ENCODE results near the gene C11orf21.

C11orf21 gene

GRCh38 chr11:2263724-2264360 lies 37.9 kb downstream of the C11orf21 start:
- Histone ChIP-seq H3K27me3 (ENCODE audit: control insufficient read depth, insufficient read depth, low read length) (peaks cover 23% of the 10 kb centered on the region), H3K4me1 (ENCODE audit: control insufficient read depth, insufficient read depth, low read length) (no peaks in the 10 kb centered on the region), H3K9me3 (ENCODE audit: control insufficient read depth, insufficient read depth, low read length) (no peaks in the 10 kb centered on the region)

GRCh38 chr11:2263071-2263565 lies 38.6 kb downstream of the C11orf21 start:
- Histone ChIP-seq H3K27me3 (ENCODE audit: control insufficient read depth, insufficient read depth, low read length) (peaks cover 18% of the 10 kb centered on the region), H3K9ac (ENCODE audit: low read depth, low read length) (no peak overlapping the region), H3K4me3 (ENCODE audit: low read depth, low read length) (no peak overlapping the region), H3K4me1 (ENCODE audit: control insufficient read depth, insufficient read depth, low read length) (no peaks in the 10 kb centered on the region), H3K9me3 (ENCODE audit: control insufficient read depth, insufficient read depth, low read length) (no peaks in the 10 kb centered on the region), H3K36me3 (ENCODE audit: control insufficient read depth, insufficient read depth, low read length) (no peaks in the 10 kb centered on the region)

More at GRCh38 chr11:2263724-2264360, 37.9 kb downstream of the C11orf21 start:
- H3K36me3 ChIP-seq (ENCODE audit: control insufficient read depth, insufficient read depth, low read length): no peaks in the 10 kb centered on the region
- no peak overlapping the region for H3K9ac ChIP-seq (ENCODE audit: low read depth, low read length)
- no peak overlapping the region for H3K4me3 ChIP-seq (ENCODE audit: low read depth, low read length)

- H3K9me3 ChIP-seq (ENCODE audit: control insufficient read depth, insufficient read depth, low read length): no peaks in the 10 kb centered on the region
- peaks cover 12% of the 10 kb centered on the region for H3K27me3 ChIP-seq (ENCODE audit: control insufficient read depth, insufficient read depth, low read length)
- no peak overlapping the region for H3K4me3 ChIP-seq (ENCODE audit: low read depth, low read length)
- no peaks in the 10 kb centered on the region for H3K4me1 ChIP-seq (ENCODE audit: control insufficient read depth, insufficient read depth, low read length)
- no peak overlapping the region for H3K9ac ChIP-seq (ENCODE audit: low read depth, low read length)
- no peaks in the 10 kb centered on the region for H3K36me3 ChIP-seq (ENCODE audit: control insufficient read depth, insufficient read depth, low read length)
Measured at GRCh38 chr11:2262301-2263070, 39.2 kb downstream of the C11orf21 start.

- Histone ChIP-seq H3K36me3 (ENCODE audit: control insufficient read depth, insufficient read depth, low read length) (no peaks in the 10 kb centered on the region), H3K9ac (ENCODE audit: low read depth, low read length) (no peak overlapping the region), H3K4me1 (ENCODE audit: control insufficient read depth, insufficient read depth, low read length) (no peaks in the 10 kb centered on the region), H3K9me3 (ENCODE audit: control insufficient read depth, insufficient read depth, low read length) (no peaks in the 10 kb centered on the region), H3K27me3 (ENCODE audit: control insufficient read depth, insufficient read depth, low read length) (peaks cover 6% of the 10 kb centered on the region), H3K4me3 (ENCODE audit: low read depth, low read length) (no peak overlapping the region)
Measured at GRCh38 chr11:2261436-2262230, 40.1 kb downstream of the C11orf21 start.

GRCh38 chr11:2260491-2261364 lies 41.0 kb downstream of the C11orf21 start:
- H3K4me1 ChIP-seq (ENCODE audit: control insufficient read depth, insufficient read depth, low read length): no peaks in the 10 kb centered on the region
- no peaks in the 10 kb centered on the region for H3K9me3 ChIP-seq (ENCODE audit: control insufficient read depth, insufficient read depth, low read length)
- no peaks in the 10 kb centered on the region for H3K36me3 ChIP-seq (ENCODE audit: control insufficient read depth, insufficient read depth, low read length)
- H3K4me3 ChIP-seq (ENCODE audit: low read depth, low read length): no peak overlapping the region
- peaks cover 2% of the 10 kb centered on the region for H3K27me3 ChIP-seq (ENCODE audit: control insufficient read depth, insufficient read depth, low read length)
- H3K9ac ChIP-seq (ENCODE audit: low read depth, low read length): no peak overlapping the region

GRCh38 chr11:2259897-2260451 lies 41.7 kb downstream of the C11orf21 start:
- H3K4me1 ChIP-seq (ENCODE audit: control insufficient read depth, insufficient read depth, low read length): no peaks in the 10 kb centered on the region
- no peaks in the 10 kb centered on the region for H3K9me3 ChIP-seq (ENCODE audit: control insufficient read depth, insufficient read depth, low read length)
- H3K27me3 ChIP-seq (ENCODE audit: control insufficient read depth, insufficient read depth, low read length): no peaks in the 10 kb centered on the region
- H3K4me3 ChIP-seq (ENCODE audit: low read depth, low read length): no peak overlapping the region
- no peaks in the 10 kb centered on the region for H3K36me3 ChIP-seq (ENCODE audit: control insufficient read depth, insufficient read depth, low read length)
- no peak overlapping the region for H3K9ac ChIP-seq (ENCODE audit: low read depth, low read length)

- Histone ChIP-seq H3K9ac (ENCODE audit: low read depth, low read length) (no peak overlapping the region), H3K9me3 (ENCODE audit: control insufficient read depth, insufficient read depth, low read length) (no peaks in the 10 kb centered on the region), H3K4me1 (ENCODE audit: control insufficient read depth, insufficient read depth, low read length) (no peaks in the 10 kb centered on the region), H3K27me3 (ENCODE audit: control insufficient read depth, insufficient read depth, low read length) (no peaks in the 10 kb centered on the region), H3K4me3 (ENCODE audit: low read depth, low read length) (no peak overlapping the region), H3K36me3 (ENCODE audit: control insufficient read depth, insufficient read depth, low read length) (no peaks in the 10 kb centered on the region)
Measured at GRCh38 chr11:2259466-2259830, 42.3 kb downstream of the C11orf21 start.

- no peaks in the 10 kb centered on the region for H3K9me3 ChIP-seq (ENCODE audit: control insufficient read depth, insufficient read depth, low read length)
- no peaks in the 10 kb centered on the region for H3K36me3 ChIP-seq (ENCODE audit: control insufficient read depth, insufficient read depth, low read length)
- H3K4me3 ChIP-seq (ENCODE audit: low read depth, low read length): no peak overlapping the region
- no peak overlapping the region for H3K9ac ChIP-seq (ENCODE audit: low read depth, low read length)
- H3K27me3 ChIP-seq (ENCODE audit: control insufficient read depth, insufficient read depth, low read length): no peaks in the 10 kb centered on the region
- H3K4me1 ChIP-seq (ENCODE audit: control insufficient read depth, insufficient read depth, low read length): no peaks in the 10 kb centered on the region
Measured at GRCh38 chr11:2258501-2259465, 42.9 kb downstream of the C11orf21 start.

GRCh38 chr11:2256951-2257700 lies 44.6 kb downstream of the C11orf21 start:
- Histone ChIP-seq H3K4me1 (ENCODE audit: control insufficient read depth, insufficient read depth, low read length) (no peaks in the 10 kb centered on the region), H3K4me3 (ENCODE audit: low read depth, low read length) (no peak overlapping the region), H3K27me3 (ENCODE audit: control insufficient read depth, insufficient read depth, low read length) (no peaks in the 10 kb centered on the region), H3K36me3 (ENCODE audit: control insufficient read depth, insufficient read depth, low read length) (no peaks in the 10 kb centered on the region), H3K9ac (ENCODE audit: low read depth, low read length) (no peak overlapping the region), H3K9me3 (ENCODE audit: control insufficient read depth, insufficient read depth, low read length) (no peaks in the 10 kb centered on the region)
